ENCODE data around the gene PHACTR1. TPM values are rescaled to one million over a fixed set of nuclear protein-coding genes. Genes with fewer than 3 reads are reported as not detected.
A peak's percentile ranks its signal among the peaks of the same experiment; 100 is the strongest.

Gene PHACTR1
- total RNA-seq, 2 experiments from 2014 or later: 1.3 to 2.3 TPM

DNA sequence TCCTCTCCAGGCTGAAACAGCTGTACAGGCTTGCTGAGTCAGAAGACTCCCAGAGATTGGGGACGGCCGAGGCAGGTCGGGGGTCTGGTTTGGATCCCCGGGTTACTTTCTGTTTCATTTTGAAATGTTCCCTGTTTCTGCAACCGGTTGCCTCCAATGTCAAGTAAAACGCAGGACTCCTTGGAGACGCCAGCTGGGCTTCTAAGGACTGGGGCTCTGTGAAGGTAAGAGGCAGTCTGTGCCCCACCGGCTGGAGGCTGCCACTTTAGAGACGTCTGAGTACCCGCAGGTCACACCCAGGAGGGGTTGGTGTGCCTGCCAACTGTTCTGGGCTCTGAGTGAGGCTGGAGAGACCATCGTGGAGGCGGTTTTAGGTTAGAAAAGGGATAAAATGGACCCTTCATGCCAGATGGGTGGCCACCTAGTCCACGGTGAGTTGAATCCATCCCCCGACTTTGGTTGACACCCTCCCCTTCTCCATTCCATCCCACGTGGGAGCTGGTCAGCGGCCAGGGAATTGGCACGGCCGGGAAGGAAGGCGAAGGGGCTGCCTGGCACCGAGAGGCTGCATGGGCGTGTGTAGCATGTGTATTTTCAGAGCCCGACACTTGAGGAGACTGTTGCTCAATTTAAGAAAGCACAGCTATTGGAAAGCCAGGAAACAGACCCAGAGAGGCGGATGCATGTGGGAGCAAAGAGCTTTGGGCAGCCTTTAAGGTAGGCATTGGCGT lies 240.9 kb downstream of the PHACTR1 start:
- Mint-ChIP-seq H3K27ac (no peak overlapping the region), H3K36me3 (ENCODE audit: low read depth) (no peaks in the 10 kb centered on the region), H3K27me3 (peaks cover 50% of the 10 kb centered on the region), H3K4me1 (ENCODE audit: low read depth) (peaks cover 25% of the 10 kb centered on the region), H3K9me3 (no peaks in the 10 kb centered on the region), H3K4me3 (peak overlapping the region; percentile 87)
- DNase-seq (peak in 9 of 14 experiments; percentile 1 to 35 (median 5)), ATAC-seq (ENCODE audit: poor library complexity) (no peak)
- Histone ChIP-seq H3K27ac (ENCODE audit: low read depth in 1 of 2, low read length in 2 of 2) (no peak overlapping the region), H3K9me3 (ENCODE audit: control insufficient read depth in 1 of 2, insufficient read depth in 1 of 2, low read length in 2 of 2) (no peaks in the 10 kb centered on the region), H3K36me3 (ENCODE audit: insufficient read depth, low read length) (no peaks in the 10 kb centered on the region), H3K27me3 (ENCODE audit: control insufficient read depth in 1 of 2, insufficient read depth in 2 of 2, low read length in 2 of 2) (peaks cover 14 to 35% of the 10 kb centered on the region in 2 experiments), H3K4me3 (ENCODE audit: low read length) (peak overlapping the region; percentile 74), H3K4me1 (ENCODE audit: insufficient read depth, low read length) (peaks cover 13% of the 10 kb centered on the region)
- intact Hi-C loops (cut with DNase I, micrococcal nuclease): no loop called here
- TF ChIP-seq, protein P1, sequence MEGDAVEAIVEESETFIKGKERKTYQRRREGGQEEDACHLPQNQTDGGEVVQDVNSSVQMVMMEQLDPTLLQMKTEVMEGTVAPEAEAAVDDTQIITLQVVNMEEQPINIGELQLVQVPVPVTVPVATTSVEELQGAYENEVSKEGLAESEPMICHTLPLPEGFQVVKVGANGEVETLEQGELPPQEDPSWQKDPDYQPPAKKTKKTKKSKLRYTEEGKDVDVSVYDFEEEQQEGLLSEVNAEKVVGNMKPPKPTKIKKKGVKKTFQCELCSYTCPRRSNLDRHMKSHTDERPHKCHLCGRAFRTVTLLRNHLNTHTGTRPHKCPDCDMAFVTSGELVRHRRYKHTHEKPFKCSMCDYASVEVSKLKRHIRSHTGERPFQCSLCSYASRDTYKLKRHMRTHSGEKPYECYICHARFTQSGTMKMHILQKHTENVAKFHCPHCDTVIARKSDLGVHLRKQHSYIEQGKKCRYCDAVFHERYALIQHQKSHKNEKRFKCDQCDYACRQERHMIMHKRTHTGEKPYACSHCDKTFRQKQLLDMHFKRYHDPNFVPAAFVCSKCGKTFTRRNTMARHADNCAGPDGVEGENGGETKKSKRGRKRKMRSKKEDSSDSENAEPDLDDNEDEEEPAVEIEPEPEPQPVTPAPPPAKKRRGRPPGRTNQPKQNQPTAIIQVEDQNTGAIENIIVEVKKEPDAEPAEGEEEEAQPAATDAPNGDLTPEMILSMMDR (IDR thresholded peaks at IDR 0.05): no peak
- ChIA-PET CTCF (no interaction called here), POLR2A (interaction anchor here (1.0 kb wide), 1 partner anchor 21 kb away, joined by 3 read pairs; no protein-coding TSS in a partner anchor)

DNA sequence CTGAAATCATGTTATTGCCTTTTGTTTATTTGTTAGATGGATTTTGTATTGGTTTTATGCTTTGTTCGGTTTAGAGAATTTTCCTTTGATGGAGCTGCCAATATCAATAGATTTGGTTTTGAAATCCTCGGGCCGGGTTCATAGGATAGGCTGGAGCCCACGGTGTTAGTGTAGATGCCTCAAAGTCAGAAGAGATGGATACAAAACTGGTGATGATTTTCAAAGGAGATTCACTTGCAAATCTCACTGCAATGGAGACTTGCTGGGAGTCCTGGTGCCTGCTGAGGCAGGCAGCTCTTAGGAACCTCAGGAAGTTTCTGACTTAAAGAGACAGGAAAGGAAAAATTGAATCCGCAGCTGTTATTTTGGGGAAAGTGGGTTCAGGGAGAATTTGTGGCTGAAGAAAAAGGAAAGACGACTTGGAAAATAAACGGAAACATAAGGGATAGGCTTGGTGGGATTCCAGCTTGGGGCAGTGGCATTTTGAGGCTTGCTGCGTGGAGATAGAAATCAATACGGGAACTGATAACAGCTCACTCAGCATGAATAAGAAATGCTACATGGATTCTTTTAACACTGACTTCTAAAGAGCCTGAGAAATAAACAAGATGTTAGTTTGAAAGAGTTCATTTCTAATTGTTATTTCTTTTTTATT lies 241.6 kb downstream of the PHACTR1 start:
- Mint-ChIP-seq H3K9me3 (no peaks in the 10 kb centered on the region), H3K4me3 (peak overlapping the region; percentile 87), H3K36me3 (ENCODE audit: low read depth) (no peaks in the 10 kb centered on the region), H3K27ac (no peak overlapping the region), H3K27me3 (peaks cover 49% of the 10 kb centered on the region), H3K4me1 (ENCODE audit: low read depth) (peaks cover 25% of the 10 kb centered on the region)
- H3K27me3 ChIP-seq (ENCODE audit: control insufficient read depth in 1 of 2, insufficient read depth in 2 of 2, low read length in 2 of 2): peaks cover 11 to 35% of the 10 kb centered on the region in 2 experiments
- no peaks in the 10 kb centered on the region for H3K9me3 ChIP-seq (ENCODE audit: control insufficient read depth in 1 of 2, insufficient read depth in 1 of 2, low read length in 2 of 2)
- peaks cover 13% of the 10 kb centered on the region for H3K4me1 ChIP-seq (ENCODE audit: insufficient read depth, low read length)
- DNase-seq (no peak), ATAC-seq (ENCODE audit: poor library complexity) (no peak)
- POLR2A ChIA-PET: interaction anchor here (1.0 kb wide), 1 partner anchor 21 kb away, joined by 3 read pairs; no protein-coding TSS in a partner anchor
- H3K4me3 ChIP-seq (ENCODE audit: low read length): peak overlapping the region; percentile 74
- TF ChIP-seq, protein P1 (IDR thresholded peaks at IDR 0.05): no peak
- no peak overlapping the region for H3K27ac ChIP-seq (ENCODE audit: low read depth in 1 of 2, low read length in 2 of 2)
- CTCF ChIA-PET: no interaction called here
- no peaks in the 10 kb centered on the region for H3K36me3 ChIP-seq (ENCODE audit: insufficient read depth, low read length)
- intact Hi-C loops (cut with DNase I, micrococcal nuclease): no loop called here

DNA sequence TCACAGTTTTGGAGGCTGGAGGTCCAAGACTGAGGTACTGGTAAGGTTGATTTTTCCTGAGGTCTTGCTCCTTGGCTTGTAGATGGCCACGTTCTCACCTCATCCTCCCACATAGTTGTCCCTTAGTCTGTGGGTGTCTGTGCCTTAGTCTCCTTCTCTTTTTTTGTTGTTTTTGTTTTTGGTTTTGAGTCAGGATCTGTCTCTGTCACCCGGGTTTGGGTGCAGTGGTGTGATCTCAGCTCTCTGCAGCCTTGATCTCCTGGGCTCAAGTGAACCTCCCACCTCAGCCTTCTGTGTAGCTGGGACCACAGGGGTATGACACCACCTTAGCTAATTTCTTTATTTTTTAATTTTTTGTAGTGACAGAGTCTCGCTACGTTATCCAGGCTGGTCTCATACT lies 245.2 kb downstream of the PHACTR1 start:
- H3K9me3 ChIP-seq (ENCODE audit: control insufficient read depth in 1 of 2, insufficient read depth in 1 of 2, low read length in 2 of 2): no peaks in the 10 kb centered on the region

More for the DNA sequence above, 245.2 kb downstream of the PHACTR1 start:
- no peaks in the 10 kb centered on the region for H3K36me3 ChIP-seq (ENCODE audit: insufficient read depth, low read length)
- peaks cover 13% of the 10 kb centered on the region in 2 experiments for H3K27me3 ChIP-seq (ENCODE audit: control insufficient read depth in 1 of 2, insufficient read depth in 2 of 2, low read length in 2 of 2)
- intact Hi-C loops (cut with DNase I, micrococcal nuclease): no loop called here
- no peak overlapping the region for H3K4me3 ChIP-seq (ENCODE audit: low read length)
- peaks cover 10% of the 10 kb centered on the region for H3K4me1 ChIP-seq (ENCODE audit: insufficient read depth, low read length)
- H3K4me3 Mint-ChIP-seq: no peak overlapping the region
- H3K9me3 Mint-ChIP-seq: no peaks in the 10 kb centered on the region
- ChIA-PET POLR2A (no interaction called here), CTCF (interaction anchor here (0.8 kb wide), 1 partner anchor 12 kb away, joined by 3 read pairs; no protein-coding TSS in a partner anchor)
- no peak overlapping the region for H3K27ac Mint-ChIP-seq
- DNase-seq: no peak
- H3K36me3 Mint-ChIP-seq (ENCODE audit: low read depth): no peaks in the 10 kb centered on the region
- TF ChIP-seq, protein P1 (IDR thresholded peaks at IDR 0.05): no peak
- ATAC-seq (ENCODE audit: poor library complexity): no peak
- H3K27ac ChIP-seq (ENCODE audit: low read depth in 1 of 2, low read length in 2 of 2): no peak overlapping the region
- H3K4me1 Mint-ChIP-seq (ENCODE audit: low read depth): peaks cover 14% of the 10 kb centered on the region
- peaks cover 34% of the 10 kb centered on the region for H3K27me3 Mint-ChIP-seq

Data from CD4-positive, alpha-beta T cell (primary cell).